ENCODE measurements around the gene PIAS1.

PIAS1 gene

DNA sequence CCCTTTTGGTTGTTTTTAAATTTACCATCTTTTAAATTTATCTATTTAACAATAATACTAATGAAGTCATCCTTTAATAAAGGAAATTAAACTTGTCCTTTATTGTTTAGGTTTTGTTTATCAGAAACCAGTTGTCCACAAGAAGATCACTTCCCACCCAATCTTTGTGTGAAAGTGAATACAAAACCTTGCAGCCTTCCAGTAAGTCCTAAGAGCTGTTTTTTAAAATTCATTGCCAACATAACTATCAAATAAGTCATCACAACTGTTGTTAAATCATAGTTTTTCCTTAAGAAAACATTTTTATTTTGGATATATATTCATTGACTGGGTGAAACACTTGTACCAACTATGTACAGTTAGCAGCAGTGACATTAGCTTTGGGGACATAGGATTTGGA is 91.6 kb downstream of the PIAS1 start:
- Histone ChIP-seq H3K9ac (ENCODE audit: low read length) (no peak overlapping the region), H3K4me2 (ENCODE audit: low read depth, low read length, poor library complexity, severe bottlenecking) (no peak overlapping the region), H3K9me2 (replicated peaks; ENCODE audit: insufficient read depth, low read length) (no peaks in the 10 kb centered on the region), H2AFZ (ENCODE audit: low read depth, low read length, severe bottlenecking) (no peak overlapping the region), H3F3A (ENCODE audit: insufficient read depth) (peaks cover 4% of the 10 kb centered on the region; the same call in 1 of the 2 replicates), H3K4me3 (ENCODE audit: insufficient read depth, low read length, poor library complexity, severe bottlenecking) (no peak overlapping the region), H3K9me3 (ENCODE audit: insufficient read depth, low read length) (no peaks in the 10 kb centered on the region), H3K79me2 (ENCODE audit: insufficient read depth, low read length) (peaks cover 15% of the 10 kb centered on the region; the same call in 1 of the 2 replicates), H3K36me3 (ENCODE audit: low read length) (peaks cover 45% of the 10 kb centered on the region), H3K27ac (ENCODE audit: low read depth, low read length) (no peak overlapping the region), H3K27me3 (ENCODE audit: low read length) (no peaks in the 10 kb centered on the region), H4K20me1 (ENCODE audit: low read depth, low read length) (0 out of 2 replicates have a peak, but pooled peaks cover 4% of the 10 kb centered on the region)
- TF ChIP-seq, protein P1, sequence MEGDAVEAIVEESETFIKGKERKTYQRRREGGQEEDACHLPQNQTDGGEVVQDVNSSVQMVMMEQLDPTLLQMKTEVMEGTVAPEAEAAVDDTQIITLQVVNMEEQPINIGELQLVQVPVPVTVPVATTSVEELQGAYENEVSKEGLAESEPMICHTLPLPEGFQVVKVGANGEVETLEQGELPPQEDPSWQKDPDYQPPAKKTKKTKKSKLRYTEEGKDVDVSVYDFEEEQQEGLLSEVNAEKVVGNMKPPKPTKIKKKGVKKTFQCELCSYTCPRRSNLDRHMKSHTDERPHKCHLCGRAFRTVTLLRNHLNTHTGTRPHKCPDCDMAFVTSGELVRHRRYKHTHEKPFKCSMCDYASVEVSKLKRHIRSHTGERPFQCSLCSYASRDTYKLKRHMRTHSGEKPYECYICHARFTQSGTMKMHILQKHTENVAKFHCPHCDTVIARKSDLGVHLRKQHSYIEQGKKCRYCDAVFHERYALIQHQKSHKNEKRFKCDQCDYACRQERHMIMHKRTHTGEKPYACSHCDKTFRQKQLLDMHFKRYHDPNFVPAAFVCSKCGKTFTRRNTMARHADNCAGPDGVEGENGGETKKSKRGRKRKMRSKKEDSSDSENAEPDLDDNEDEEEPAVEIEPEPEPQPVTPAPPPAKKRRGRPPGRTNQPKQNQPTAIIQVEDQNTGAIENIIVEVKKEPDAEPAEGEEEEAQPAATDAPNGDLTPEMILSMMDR (IDR thresholded peaks at IDR 0.05; ENCODE audit: insufficient read depth, low read length, poor library complexity, severe bottlenecking) = no peak
- no peak for TF ChIP-seq EZH2phosphoT487 (conservative IDR thresholded peaks at IDR 0.05; ENCODE audit: low read length)

DNA sequence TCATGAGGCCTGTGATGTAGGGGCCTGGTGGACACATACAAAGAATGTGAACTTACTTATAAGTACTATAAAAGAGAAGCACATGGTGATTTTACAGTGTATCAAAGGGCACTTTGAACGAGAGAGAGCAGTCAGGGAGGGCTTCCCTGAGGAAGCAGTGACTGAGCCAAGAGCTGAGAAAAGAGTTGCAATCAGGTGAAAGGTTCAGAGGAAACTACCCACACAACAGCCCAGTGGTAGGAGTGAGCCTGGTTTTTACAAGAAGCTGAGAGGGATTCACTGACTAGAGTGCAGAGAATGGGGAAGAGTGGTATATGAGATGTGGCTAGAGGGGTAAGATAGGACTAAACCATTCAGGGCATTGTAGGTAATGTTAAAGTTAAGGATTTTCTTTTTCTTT is 93.9 kb downstream of the PIAS1 start:
- Histone ChIP-seq H3K27me3 (ENCODE audit: low read length) (no peaks in the 10 kb centered on the region), H3K4me2 (ENCODE audit: low read depth, low read length, poor library complexity, severe bottlenecking) (no peak overlapping the region), H3K9me2 (replicated peaks; ENCODE audit: insufficient read depth, low read length) (no peaks in the 10 kb centered on the region), H3K4me3 (ENCODE audit: insufficient read depth, low read length, poor library complexity, severe bottlenecking) (no peak overlapping the region), H3K79me2 (ENCODE audit: insufficient read depth, low read length) (0 out of 2 replicates have a peak, but pooled peaks cover 3% of the 10 kb centered on the region), H2AFZ (ENCODE audit: low read depth, low read length, severe bottlenecking) (no peak overlapping the region), H3K9ac (ENCODE audit: low read length) (no peak overlapping the region), H3K9me3 (ENCODE audit: insufficient read depth, low read length) (no peaks in the 10 kb centered on the region), H3K27ac (ENCODE audit: low read depth, low read length) (no peak overlapping the region), H4K20me1 (ENCODE audit: low read depth, low read length) (no peaks in the 10 kb centered on the region), H3K36me3 (ENCODE audit: low read length) (peaks cover 36% of the 10 kb centered on the region), H3F3A (ENCODE audit: insufficient read depth) (peaks cover 5% of the 10 kb centered on the region; the same call in 1 of the 2 replicates)
- no peak for TF ChIP-seq EZH2phosphoT487 (conservative IDR thresholded peaks at IDR 0.05; ENCODE audit: low read length)
- TF ChIP-seq, protein P1 (IDR thresholded peaks at IDR 0.05; ENCODE audit: insufficient read depth, low read length, poor library complexity, severe bottlenecking) = no peak

DNA sequence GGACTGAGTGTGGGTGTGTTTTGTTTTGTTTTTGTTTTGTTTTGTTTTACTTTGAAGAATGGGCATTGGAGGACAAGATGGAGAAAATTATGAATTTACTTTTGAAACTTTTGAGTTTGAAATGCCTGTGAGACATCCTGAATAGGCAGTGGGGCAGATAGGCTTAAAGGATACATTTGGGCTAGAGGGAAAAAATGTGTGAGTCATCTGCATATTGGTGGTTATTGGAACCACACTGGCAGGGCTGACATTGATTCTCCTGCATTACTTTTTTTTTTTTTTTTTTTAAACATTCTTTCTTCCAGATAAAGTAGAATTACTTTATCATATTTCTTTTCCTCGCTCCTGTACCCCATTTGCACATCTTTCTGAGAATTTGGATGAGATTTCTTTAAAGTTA is 94.9 kb downstream of the PIAS1 start:
- no peak for TF ChIP-seq EZH2phosphoT487 (conservative IDR thresholded peaks at IDR 0.05; ENCODE audit: low read length)
- TF ChIP-seq, protein P1 (IDR thresholded peaks at IDR 0.05; ENCODE audit: insufficient read depth, low read length, poor library complexity, severe bottlenecking) = no peak
- Histone ChIP-seq H3K36me3 (ENCODE audit: low read length) (peaks cover 42% of the 10 kb centered on the region), H4K20me1 (ENCODE audit: low read depth, low read length) (no peaks in the 10 kb centered on the region), H3K4me2 (ENCODE audit: low read depth, low read length, poor library complexity, severe bottlenecking) (no peak overlapping the region), H3K27ac (ENCODE audit: low read depth, low read length) (no peak overlapping the region), H3K9ac (ENCODE audit: low read length) (no peak overlapping the region), H3K9me3 (ENCODE audit: insufficient read depth, low read length) (no peaks in the 10 kb centered on the region), H3K27me3 (ENCODE audit: low read length) (no peaks in the 10 kb centered on the region), H3K79me2 (ENCODE audit: insufficient read depth, low read length) (0 out of 2 replicates have a peak, but pooled peaks cover 5% of the 10 kb centered on the region), H3K9me2 (replicated peaks; ENCODE audit: insufficient read depth, low read length) (no peaks in the 10 kb centered on the region), H3F3A (ENCODE audit: insufficient read depth) (peaks cover 14% of the 10 kb centered on the region; the same call in 1 of the 2 replicates), H3K4me3 (ENCODE audit: insufficient read depth, low read length, poor library complexity, severe bottlenecking) (no peak overlapping the region), H2AFZ (ENCODE audit: low read depth, low read length, severe bottlenecking) (no peak overlapping the region)

All from SU-DHL-6 (cell line).